Testis (tissue), 3 donors: Measurements from ENCODE around the gene AGO3. TPM values are rescaled to one million over a fixed set of nuclear protein-coding genes. Genes with fewer than 3 reads are reported as not detected.
A peak's percentile ranks its signal among the peaks of the same experiment; 100 is the strongest.

Experiments
- DNase-seq: peaks from one replicate; pipeline ENCODE4 v3.0.0-alpha.2; 2019
- H3K27ac ChIP-seq, 2 donors: fragments of 200-600 bp; sonication (generic); one replicate each; pipeline ENCODE4 v1.5.1; 2019
- H3K27me3 ChIP-seq: fragments of 200-600 bp; sonication (generic); one replicate; pipeline ENCODE4 v1.5.1; 2019
- H3K36me3 ChIP-seq: fragments of 200-600 bp; sonication (generic); one replicate; pipeline ENCODE4 v1.5.1; 2017; ENCODE audit warnings: low read depth; ENCODE audit errors: missing control alignments
- H3K4me1 ChIP-seq: fragments of 200-600 bp; sonication (generic); one replicate; pipeline ENCODE4 v1.5.1; 2019
- H3K4me3 ChIP-seq, 2 donors: fragments of 200-600 bp; sonication (generic); one replicate each; pipeline ENCODE4 v1.5.1; 2017 to 2019
- H3K9me3 ChIP-seq: fragments of 200-600 bp; sonication (generic); one replicate; pipeline ENCODE4 v1.5.1; 2017
- CTCF ChIP-seq, 3 experiments: fragments of 450-650 bp in 2 of 3; fragments of 200-600 bp in 1 of 3; sonication (generic) in 1 of 3; IDR thresholded peaks; one replicate each; pipeline ENCODE4 v1.5.1; 2016 to 2019; ENCODE audit warnings: antibody characterized with exemption in 3 of 3, mild to moderate bottlenecking in 2 of 3, moderate library complexity in 1 of 3
- POLR2A ChIP-seq: fragments of 450-650 bp; IDR thresholded peaks from one replicate; pipeline ENCODE4 v1.6.1; 2017; ENCODE audit warnings: antibody characterized with exemption, mild to moderate bottlenecking, moderate library complexity
- WGBS, 2 donors: methylation state at CpG; one replicate each; pipeline ENCODE4 v1.1.5; 2018; 5-methylcytosine and 5-hydroxymethylcytosine counted together
- intact Hi-C: fragments of 100-400 bp; cut with DNase I; formaldehyde crosslinking; loops from one replicate; pipeline ENCODE4 v1.15.1; 2023; ENCODE audit warnings: low total_unique reads
- polyA plus RNA-seq: library from polyadenylated mRNA; stranded (reverse); fragments of 350-450 nt; fragmentation: Illumina TruSeq; extraction: RNeasy Lipid Tissue Mini Kit (QIAGEN cat#74804); gene quantifications from one replicate; pipeline ENCODE4 v1.2.3, GENCODE V29; 2014; ENCODE audit warnings: low read depth, low replicate concordance; ENCODE audit not compliant: insufficient read depth
- total RNA-seq, 2 donors: library from RNA; depleted of rRNA; stranded (reverse); fragments of >200 nt; gene quantifications; one replicate each; pipeline ENCODE4 v1.2.3, GENCODE V29; 2016

The AGO3 gene
- total and polyA plus RNA-seq, 3 donors from 2014 or later = 22.4 to 47.2 (median 42.6) TPM

- TF ChIP-seq CTCF (IDR thresholded peaks at IDR 0.05) (no peak), POLR2A (no peak)
- DNase-seq = no peak
- Histone ChIP-seq H3K4me1 (peaks cover 23% of the 10 kb centered on the region), H3K27me3 (no peaks in the 10 kb centered on the region), H3K9me3 (no peaks in the 10 kb centered on the region), H3K36me3 (no peaks in the 10 kb centered on the region), H3K27ac (no peak overlapping the region), H3K4me3 (no peak overlapping the region)
- 92 to 100% methylated on average over 1 to 13 of the region's 13 CpGs for WGBS, 2 donors
- intact Hi-C loops = no loop called here
Observed at GRCh38 chr1:36098650-36099365, 167.9 kb downstream of the AGO3 start.

- DNase-seq = peak; percentile 81
- intact Hi-C loops = no loop called here
- Histone ChIP-seq H3K4me3 (no peak overlapping the region), H3K27ac (no peak overlapping the region), H3K9me3 (no peaks in the 10 kb centered on the region), H3K27me3 (no peaks in the 10 kb centered on the region), H3K36me3 (no peaks in the 10 kb centered on the region), H3K4me1 (peaks cover 13% of the 10 kb centered on the region)
- WGBS, 2 donors = 49 to 57% methylated on average over 13 to 18 of the region's 18 CpGs
- TF ChIP-seq POLR2A (no peak), CTCF (IDR thresholded peaks at IDR 0.05) (peak; percentile 73 to 86 (median 80))
Observed at GRCh38 chr1:36099681-36100341, 168.9 kb downstream of the AGO3 start.

GRCh38 chr1:36100376-36100775 lies 169.5 kb downstream of the AGO3 start:
- Histone ChIP-seq H3K27ac (no peak overlapping the region), H3K36me3 (no peaks in the 10 kb centered on the region), H3K27me3 (no peaks in the 10 kb centered on the region), H3K4me3 (no peak overlapping the region), H3K4me1 (peaks cover 12% of the 10 kb centered on the region), H3K9me3 (no peaks in the 10 kb centered on the region)
- DNase-seq = no peak
- WGBS, 2 donors = 80 to 84% methylated on average over 6 of the region's 6 CpGs
- TF ChIP-seq POLR2A = no peak
- no peak for TF ChIP-seq CTCF (IDR thresholded peaks at IDR 0.05)
- intact Hi-C loops = no loop called here

GRCh38 chr1:36101546-36101945 lies 170.6 kb downstream of the AGO3 start:
- intact Hi-C loops = no loop called here
- TF ChIP-seq POLR2A (no peak), CTCF (IDR thresholded peaks at IDR 0.05) (no peak)
- no peak for DNase-seq
- 92 to 96% methylated on average over 5 of the region's 5 CpGs for WGBS, 2 donors
- Histone ChIP-seq H3K36me3 (no peaks in the 10 kb centered on the region), H3K4me3 (no peak overlapping the region), H3K4me1 (peaks cover 12% of the 10 kb centered on the region), H3K27ac (no peak overlapping the region), H3K9me3 (no peaks in the 10 kb centered on the region), H3K27me3 (no peaks in the 10 kb centered on the region)
